Stimulated activated CD4-positive, alpha-beta T cell treated with anti-CD3 and anti-CD28 coated beads, Interleukin-1b, Interleukin-23, amount 100 ng/mL, for 4 hours (primary cell): ENCODE data around the gene NDRG4.
"Not testable (repeated sequence)": the region's sequence is repeated elsewhere in the genome, so short reads cannot be mapped to it uniquely, and the experiment has no call there.

ENCODE experiments used
- DNase-seq, 2 donors: peaks; one replicate each; pipeline ENCODE4 v3.0.0-alpha.2; 2020; ENCODE audit warnings: low read depth in 2 of 2

Gene NDRG4

GRCh38 chr16:58464916-58465731, 34.8 kb upstream of the NDRG4 start:
- no peak for DNase-seq

DNA sequence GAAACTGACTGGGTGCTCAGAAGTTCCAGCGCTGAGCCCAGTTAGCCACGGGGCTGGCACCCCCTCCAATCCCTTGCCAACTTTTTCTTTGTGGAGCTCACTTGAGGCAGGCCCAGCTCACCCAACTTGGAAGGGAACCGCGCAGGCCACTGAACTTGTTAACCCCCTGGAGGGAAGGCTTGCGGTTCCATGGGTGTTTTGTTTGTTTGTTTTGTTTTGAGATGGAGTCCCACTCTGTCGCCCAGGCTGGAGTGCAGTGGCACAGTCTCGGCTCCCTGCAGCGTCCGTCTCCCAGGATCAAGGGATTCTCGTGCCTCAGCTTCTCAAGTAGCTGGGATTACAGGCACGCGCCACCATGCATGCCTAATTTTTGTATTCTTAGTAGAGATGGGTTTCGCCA, 34.1 kb upstream of the NDRG4 start:
- no peak for DNase-seq

DNA sequence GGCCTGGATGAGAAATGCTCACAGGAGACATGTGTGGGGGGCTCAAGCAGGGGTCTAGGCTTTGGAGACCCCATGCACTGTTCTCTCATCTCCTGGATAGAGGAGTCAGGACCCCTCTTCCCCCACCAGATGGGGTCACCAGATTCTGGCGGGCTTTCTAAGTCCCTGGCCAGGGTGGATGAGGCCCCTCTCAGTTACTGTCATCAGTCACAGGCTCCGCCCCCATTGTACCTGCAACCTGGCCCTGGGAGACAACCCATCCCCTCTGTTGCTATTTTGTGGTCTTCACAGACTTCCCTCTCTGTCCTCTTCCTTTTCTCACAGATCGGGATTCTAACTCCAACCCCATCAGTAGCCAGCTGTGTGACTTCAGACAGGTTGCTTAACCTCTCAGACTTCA, 33.5 kb upstream of the NDRG4 start:
- no peak for DNase-seq

GRCh38 chr16:58467905-58468304, 32.0 kb upstream of the NDRG4 start:
- DNase-seq: no peak

- DNase-seq: no peak
Measured at GRCh38 chr16:58471209-58471975, 28.6 kb upstream of the NDRG4 start.

GRCh38 chr16:58472266-58472665, 27.7 kb upstream of the NDRG4 start:
- no peak for DNase-seq

- DNase-seq: no peak
Measured at GRCh38 chr16:58472827-58473226, 27.1 kb upstream of the NDRG4 start.

GRCh38 chr16:58474296-58474695, 25.6 kb upstream of the NDRG4 start:
- DNase-seq: no peak

GRCh38 chr16:58475091-58475619, 24.8 kb upstream of the NDRG4 start:
- DNase-seq: no peak

GRCh38 chr16:58476791-58477190, 23.2 kb upstream of the NDRG4 start:
- DNase-seq: no peak

- DNase-seq: no peak
Measured at GRCh38 chr16:58478427-58478826, 21.5 kb upstream of the NDRG4 start.

- DNase-seq: no peak
Measured at GRCh38 chr16:58481226-58481869, 18.6 kb upstream of the NDRG4 start.

- no peak for DNase-seq
Measured at GRCh38 chr16:58481931-58482330, 18.0 kb upstream of the NDRG4 start.

GRCh38 chr16:58485184-58485887, 14.6 kb upstream of the NDRG4 start:
- DNase-seq: no peak

DNA sequence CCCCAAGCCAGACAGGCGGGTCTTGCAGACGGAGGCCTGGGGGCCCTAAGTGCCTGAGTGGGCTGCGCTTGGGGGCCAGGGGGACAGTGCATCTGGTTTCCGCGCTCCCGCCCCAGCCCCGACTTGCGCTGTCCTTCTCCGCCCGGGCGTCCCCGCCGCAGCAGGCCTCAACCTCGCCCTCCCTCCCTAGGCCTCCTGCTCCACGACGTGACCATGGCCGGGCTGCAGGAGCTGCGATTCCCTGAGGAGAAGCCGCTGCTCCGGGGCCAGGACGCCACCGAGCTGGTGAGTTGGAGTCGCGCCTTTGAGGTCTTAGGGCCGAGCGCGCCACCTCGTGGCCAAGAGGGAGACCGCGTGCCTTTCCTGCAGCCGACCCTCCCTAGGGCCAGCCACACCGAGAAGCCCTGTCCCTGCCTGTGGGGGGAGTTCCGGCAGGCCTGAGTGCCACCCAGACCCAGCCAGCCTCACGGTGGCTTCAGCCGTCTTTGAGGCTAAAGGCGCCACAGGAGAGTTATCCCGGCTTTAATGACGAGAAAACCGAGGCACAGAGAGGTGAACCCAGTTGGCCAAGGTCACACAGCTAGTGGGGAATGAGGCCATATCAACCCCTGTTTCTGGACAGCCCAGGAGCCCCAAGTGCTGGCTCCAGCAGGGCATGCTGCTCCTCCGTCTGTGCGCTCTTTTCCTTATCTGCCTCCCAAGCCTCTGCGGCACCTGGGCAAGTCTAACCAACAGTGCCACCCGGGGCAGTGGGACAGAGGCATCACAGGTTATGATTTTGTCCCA, 12.2 kb upstream of the NDRG4 start:
- peak; percentile 66 to 69 for DNase-seq

DNA sequence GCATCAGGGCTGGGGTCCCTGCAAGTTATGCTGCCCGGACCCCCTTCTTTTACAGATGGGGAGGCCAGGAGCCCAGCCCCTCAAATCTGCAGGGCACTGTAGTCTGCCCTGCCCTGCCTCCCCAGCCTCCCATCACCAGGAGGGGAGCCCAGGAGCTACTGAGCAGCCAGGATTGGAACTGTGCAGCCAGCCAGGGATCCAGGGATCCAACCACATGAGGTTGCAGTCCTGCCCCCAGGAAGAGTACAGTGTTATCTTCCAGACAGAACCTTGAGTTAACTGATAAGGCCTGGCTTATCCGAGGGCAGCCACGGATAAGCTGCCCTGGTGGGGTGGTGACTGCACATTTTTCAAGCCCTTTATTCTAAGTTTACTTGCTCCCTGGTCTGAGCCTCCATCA, 11.4 kb upstream of the NDRG4 start:
- DNase-seq: no peak

- no peak for DNase-seq
Measured at GRCh38 chr16:58490065-58490464, 9.9 kb upstream of the NDRG4 start.

- not testable (repeated sequence) for DNase-seq
Measured at GRCh38 chr16:58490539-58490938, 9.4 kb upstream of the NDRG4 start.

DNA sequence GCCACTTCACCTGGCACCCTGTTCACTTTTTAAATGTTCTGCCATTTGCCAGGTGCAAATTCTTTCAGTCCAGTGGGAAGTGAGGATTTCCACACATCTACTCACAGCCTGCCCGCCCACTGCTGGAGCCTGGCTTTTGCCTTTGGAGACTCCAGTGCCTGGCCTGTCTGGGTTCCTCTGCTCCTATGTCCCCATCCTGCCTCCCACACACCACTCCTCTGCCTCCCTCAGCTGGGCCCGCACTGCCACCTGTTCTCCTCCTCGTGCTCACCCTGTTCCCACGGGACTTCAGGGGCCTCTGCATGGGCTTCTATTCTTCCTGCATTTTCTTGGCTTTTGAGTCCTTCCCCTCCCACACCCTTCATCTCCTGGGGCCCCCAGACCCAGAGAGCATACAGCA, 7.9 kb upstream of the NDRG4 start:
- no peak for DNase-seq

DNA sequence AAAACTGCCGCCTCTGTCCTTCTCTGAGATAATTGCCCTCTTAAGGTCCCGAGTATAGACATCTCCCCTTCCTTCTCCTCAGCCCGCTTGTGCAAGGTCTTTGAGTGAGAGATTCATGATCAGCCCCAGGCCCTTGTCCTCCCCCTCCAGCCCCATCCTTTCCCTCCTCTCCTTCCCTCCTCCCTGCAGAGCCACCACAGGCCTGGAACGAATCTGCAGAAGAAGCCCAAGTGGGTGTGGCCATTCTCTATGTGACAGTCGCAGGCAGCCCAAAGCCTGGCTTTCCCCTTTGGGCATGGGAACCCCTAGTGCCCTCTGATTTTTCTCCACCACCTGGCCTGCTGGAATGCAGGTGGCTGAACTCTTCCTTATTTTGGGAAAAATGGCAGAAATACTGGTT, 7.2 kb upstream of the NDRG4 start:
- DNase-seq: no peak
